PC-3 (cell line): ENCODE measurements around the gene PCDHB6. TPM values are rescaled to one million over a fixed set of nuclear protein-coding genes. Genes with fewer than 3 reads are reported as not detected.
"Not testable (repeated sequence)": the region's sequence is repeated elsewhere in the genome, so short reads cannot be mapped to it uniquely, and the experiment has no call there.

Source experiments
- ATAC-seq: fragments of 200-7000 bp; cut with Tn5 transposase; 2 replicates; pipeline ENCODE4 v1.9.1; 2020; ENCODE audit warnings: mild to moderate bottlenecking, moderate library complexity
- BruUV-seq: library from RNA; stranded (reverse); fragments of 400-500 nt; replicated peaks from 2 replicates; lab custom pipeline; 2021; lab: Mats Ljungman, UMichigan
- CTCF ChIA-PET: fragments of 300-600 bp; sonication (Branson Sonifier 250); formaldehyde crosslinking; loops from one replicate; lab custom pipeline; 2022; ENCODE audit warnings: antibody characterized with exemption; lab: Charles Lee
- POLR2A ChIA-PET: fragments of 300-600 bp; sonication (Branson Sonifier 250); formaldehyde crosslinking; loops from one replicate; lab custom pipeline; 2022; ENCODE audit warnings: antibody characterized with exemption; ENCODE audit not compliant: unreplicated experiment; lab: Charles Lee
- DNase-seq: peaks from one replicate; pipeline ENCODE4 v3.0.0-alpha.2; 2015
- H2AFZ ChIP-seq: fragments of 300-600 bp; sonication (generic); 2 replicates; pipeline ENCODE4 v1.6.0; 2016; ENCODE audit warnings: antibody characterized with exemption, low read length
- H3F3A ChIP-seq: fragments of 300-600 bp; sonication (generic); one replicate; pipeline ENCODE4 v1.6.0; 2017; ENCODE audit warnings: antibody characterized with exemption, low read length, control low read depth, mild to moderate bottlenecking; ENCODE audit not compliant: unreplicated experiment
- H3K27ac ChIP-seq: fragments of 300-600 bp; sonication (generic); 2 replicates; pipeline ENCODE4 v1.5.1; 2016; ENCODE audit warnings: mild to moderate bottlenecking, low read length
- H3K27me3 ChIP-seq: fragments of 300-600 bp; sonication (generic); 2 replicates; pipeline ENCODE4 v1.6.1; 2016; ENCODE audit warnings: low read length, mixed read lengths
- H3K36me3 ChIP-seq: fragments of 300-600 bp; sonication (generic); 2 replicates; pipeline ENCODE4 v1.6.1; 2016; ENCODE audit warnings: low read depth, mixed run types, low read length, mixed read lengths
- H3K4me1 ChIP-seq: fragments of 300-600 bp; sonication (generic); 2 replicates; pipeline ENCODE4 v1.5.1; 2016; ENCODE audit warnings: low read length; ENCODE audit not compliant: insufficient read depth
- H3K4me2 ChIP-seq: fragments of 300-600 bp; sonication (generic); 2 replicates; pipeline ENCODE4 v1.6.0; 2016; ENCODE audit warnings: low read length
- H3K4me3 ChIP-seq: fragments of 300-600 bp; sonication (generic); 2 replicates; pipeline ENCODE4 v1.5.1; 2016; ENCODE audit warnings: mild to moderate bottlenecking, low read length, mixed read lengths
- H3K79me2 ChIP-seq: fragments of 300-600 bp; sonication (generic); 2 replicates; pipeline ENCODE4 v1.6.1; 2017; ENCODE audit warnings: low read length, mixed read lengths
- H3K9ac ChIP-seq: fragments of 300-600 bp; sonication (generic); 2 replicates; pipeline ENCODE4 v1.6.0; 2016; ENCODE audit warnings: mild to moderate bottlenecking, low read length
- H3K9me2 ChIP-seq: fragments of 300-600 bp; sonication (generic); replicated peaks from 2 replicates; pipeline ENCODE4 v1.6.1; 2016; ENCODE audit warnings: mixed run types, low read length, mixed read lengths
- H3K9me3 ChIP-seq: fragments of 300-600 bp; sonication (generic); 2 replicates; pipeline ENCODE4 v1.6.1; 2016; ENCODE audit warnings: low read length, mixed read lengths
- H4K20me1 ChIP-seq: fragments of 300-600 bp; sonication (generic); 2 replicates; pipeline ENCODE4 v1.6.1; 2016; ENCODE audit warnings: low read length, mixed read lengths
- CTCF ChIP-seq: fragments of 300-600 bp; sonication (generic); conservative IDR thresholded peaks from 2 replicates; pipeline ENCODE4 v1.5.1; 2017; ENCODE audit warnings: antibody characterized with exemption, low read depth, mild to moderate bottlenecking, low read length
- EZH2 ChIP-seq: fragments of 300-600 bp; sonication (generic); IDR thresholded peaks from one replicate; pipeline ENCODE4 v1.6.1; 2017; ENCODE audit warnings: antibody characterized with exemption, mild to moderate bottlenecking, low read length; ENCODE audit not compliant: unreplicated experiment
- EZH2phosphoT487 ChIP-seq: fragments of 300-600 bp; sonication (generic); IDR thresholded peaks from 2 replicates; pipeline ENCODE4 v1.6.1; 2018; ENCODE audit warnings: mild to moderate bottlenecking, antibody characterized with exemption, low read length, borderline replicate concordance
- intact Hi-C: fragments of 100-400 bp; cut with micrococcal nuclease; formaldehyde crosslinking; loops from 2 replicates; pipeline ENCODE4 v1.9.0; 2023
- total RNA-seq: library from RNA; depleted of rRNA; stranded (reverse); fragments of >200 nt; gene quantifications from 2 replicates; pipeline ENCODE4 v1.2.3, GENCODE V29; 2014

Gene PCDHB6
- total RNA-seq, 1 experiment from 2014 or later = not detected

- H3F3A ChIP-seq, H3K27me3 ChIP-seq, ATAC-seq, H2AFZ ChIP-seq, DNase-seq, intact Hi-C loops, H3K4me1 ChIP-seq, BruUV-seq, H3K9me3 ChIP-seq, H3K27ac ChIP-seq, H3K9ac ChIP-seq, H3K36me3 ChIP-seq, H3K4me3 ChIP-seq, H3K4me2 ChIP-seq, H3K9me2 ChIP-seq, POLR2A ChIA-PET, CTCF ChIA-PET, H3K79me2 ChIP-seq, H4K20me1 ChIP-seq: not testable (repeated sequence)
Measured at GRCh38 chr5:141102471-141102870, 47.4 kb upstream of the PCDHB6 start.

GRCh38 chr5:141105350-141105749 lies 44.5 kb upstream of the PCDHB6 start:
- Histone ChIP-seq H3K4me3 (no peak overlapping the region), H3F3A (no peaks in the 10 kb centered on the region), H3K79me2 (no peaks in the 10 kb centered on the region), H3K27ac (no peak overlapping the region), H3K9me2 (no peaks in the 10 kb centered on the region), H3K4me2 (no peak overlapping the region), H4K20me1 (no peaks in the 10 kb centered on the region), H3K36me3 (no peaks in the 10 kb centered on the region), H3K9me3 (no peaks in the 10 kb centered on the region), H2AFZ (no peak overlapping the region), H3K4me1 (no peaks in the 10 kb centered on the region), H3K27me3 (no peaks in the 10 kb centered on the region), H3K9ac (no peak overlapping the region)
- no TSS peak for BruUV-seq
- DNase-seq (no peak), ATAC-seq (no peak)
- no peak for TF ChIP-seq EZH2
- TF ChIP-seq EZH2phosphoT487 = no peak
- ChIA-PET POLR2A (no interaction called here), CTCF (no interaction called here)
- intact Hi-C loops = no loop called here

GRCh38 chr5:141119250-141119649 lies 30.6 kb upstream of the PCDHB6 start:
- ChIA-PET POLR2A (no interaction called here), CTCF (no interaction called here)
- no peak for ATAC-seq
- no peak for TF ChIP-seq CTCF
- TF ChIP-seq EZH2 = no peak
- no peak for TF ChIP-seq EZH2phosphoT487
- Histone ChIP-seq H3K36me3 (no peaks in the 10 kb centered on the region), H3K27ac (no peak overlapping the region), H3K27me3 (no peaks in the 10 kb centered on the region), H2AFZ (no peak overlapping the region), H3K9me3 (0 out of 2 replicates have a peak, but pooled peaks cover 3% of the 10 kb centered on the region), H3K4me3 (no peak overlapping the region), H3K9ac (no peak overlapping the region), H4K20me1 (no peaks in the 10 kb centered on the region), H3K4me1 (no peaks in the 10 kb centered on the region), H3K9me2 (no peaks in the 10 kb centered on the region), H3F3A (no peaks in the 10 kb centered on the region), H3K79me2 (no peaks in the 10 kb centered on the region), H3K4me2 (no peak overlapping the region)
- no peak for DNase-seq
- BruUV-seq = no TSS peak
- intact Hi-C loops = no loop called here

- Histone ChIP-seq H3K9me2 (no peaks in the 10 kb centered on the region), H3K4me3 (no peak within 1 kb of the TSS), H3K36me3 (no peaks in the 10 kb centered on the region), H3K9ac (no peak within 1 kb of the TSS), H3K27me3 (no peaks in the 10 kb centered on the region), H4K20me1 (no peaks in the 10 kb centered on the region), H3K27ac (no peak within 1 kb of the TSS), H3K79me2 (no peaks in the 10 kb centered on the region), H3K4me2 (no peak within 1 kb of the TSS), H3K4me1 (no peaks in the 10 kb centered on the region), H3F3A (no peaks in the 10 kb centered on the region), H3K9me3 (no peaks in the 10 kb centered on the region), H2AFZ (no peak within 1 kb of the TSS)
- ChIA-PET CTCF (no interaction called here), POLR2A (no interaction called here)
- DNase-seq (no peak), ATAC-seq (no peak)
- no peak for TF ChIP-seq EZH2
- no peak for TF ChIP-seq EZH2phosphoT487
- no peak for TF ChIP-seq CTCF
- intact Hi-C loops = no loop called here
- no TSS peak for BruUV-seq
Measured at GRCh38 chr5:141121563-141121962, 28.3 kb upstream of the PCDHB6 start, which contains the start of gene PCDHB4. Gene PCDHB4, plus strand, starts transcription at chr5:141121818. Its CDS starts 181 bp downstream, at chr5:141121999.
